Mesendoderm (in vitro differentiated cells): Measurements from ENCODE around the gene ZNF615.
A peak's percentile ranks its signal among the peaks of the same experiment; 100 is the strongest.
"Not testable (repeated sequence)": the region's sequence is repeated elsewhere in the genome, so short reads cannot be mapped to it uniquely, and the experiment has no call there.

Experiments
- DNase-seq: peaks from one replicate; pipeline ENCODE4 v3.0.0; 2013
- H2AK5ac ChIP-seq: 2 replicates; pipeline ENCODE4 v1.6.1; 2013; ENCODE audit warnings: low read length, inconsistent platforms
- H2BK120ac ChIP-seq: 2 replicates; pipeline ENCODE4 v1.6.1; 2013; ENCODE audit warnings: low read depth, mild to moderate bottlenecking, low read length, moderate library complexity, mixed read lengths
- H2BK15ac ChIP-seq: replicated peaks from 2 replicates; pipeline ENCODE4 v1.6.1; 2013; ENCODE audit warnings: low read depth, mild to moderate bottlenecking, moderate library complexity
- H2BK5ac ChIP-seq: 2 replicates; pipeline ENCODE4 v1.6.1; 2013; ENCODE audit warnings: low read length, inconsistent platforms
- H3K18ac ChIP-seq: 2 replicates; pipeline ENCODE4 v1.6.1; 2013; ENCODE audit warnings: mild to moderate bottlenecking, low read length, mixed read lengths
- H3K23ac ChIP-seq: one replicate; pipeline ENCODE4 v1.6.1; 2013; ENCODE audit warnings: low read length
- H3K27ac ChIP-seq: 2 replicates; pipeline ENCODE4 v1.5.1; 2013; ENCODE audit warnings: low read depth, mild to moderate bottlenecking, inconsistent platforms, low read length, moderate library complexity
- H3K27me3 ChIP-seq: 2 replicates; pipeline ENCODE4 v1.6.1; 2013; ENCODE audit warnings: low read length, control low read depth, mild to moderate bottlenecking, inconsistent platforms; ENCODE audit not compliant: insufficient read depth, poor library complexity
- H3K36me3 ChIP-seq: 2 replicates; pipeline ENCODE4 v1.6.1; 2013; ENCODE audit warnings: low read length, inconsistent platforms; ENCODE audit not compliant: control insufficient read depth, insufficient read depth
- H3K4ac ChIP-seq: one replicate; pipeline ENCODE4 v1.6.1; 2013; ENCODE audit warnings: low read depth, mild to moderate bottlenecking, low read length, moderate library complexity
- H3K4me1 ChIP-seq: 2 replicates; pipeline ENCODE4 v1.6.1; 2013; ENCODE audit warnings: low read depth, low read length, inconsistent platforms; ENCODE audit not compliant: control insufficient read depth
- H3K4me2 ChIP-seq: 2 replicates; pipeline ENCODE4 v1.6.1; 2013; ENCODE audit warnings: low read length
- H3K4me3 ChIP-seq: 2 replicates; pipeline ENCODE4 v1.5.1; 2013; ENCODE audit warnings: mild to moderate bottlenecking, low read length
- H3K56ac ChIP-seq: one replicate; pipeline ENCODE4 v1.6.1; 2013; ENCODE audit warnings: low read length
- H3K79me1 ChIP-seq: 2 replicates; pipeline ENCODE4 v1.6.1; 2013; ENCODE audit warnings: low read length, inconsistent platforms
- H3K79me2 ChIP-seq: 2 replicates; pipeline ENCODE4 v1.6.1; 2013; ENCODE audit warnings: mild to moderate bottlenecking, low read length; ENCODE audit not compliant: control insufficient read depth, insufficient read depth
- H3K9ac ChIP-seq: 2 replicates; pipeline ENCODE4 v1.6.1; 2013; ENCODE audit warnings: low read length, inconsistent platforms
- H4K5ac ChIP-seq: one replicate; pipeline ENCODE4 v1.6.1; 2013; ENCODE audit warnings: low read length
- H4K8ac ChIP-seq: one replicate; pipeline ENCODE4 v1.6.1; 2013; ENCODE audit warnings: low read depth, mild to moderate bottlenecking, control low read depth, low read length, moderate library complexity
- WGBS: extraction: QIAGEN DNeasy Blood & Tissue Kit; methylation state at CpG from one replicate; pipeline ENCODE4 v1.1.7; 2013; ENCODE audit warnings: low lambda C conversion rate, missing lambda C conversion rate; ENCODE audit not compliant: insufficient coverage; ENCODE audit errors: extremely low coverage; 5-methylcytosine and 5-hydroxymethylcytosine counted together

ZNF615 gene

DNA sequence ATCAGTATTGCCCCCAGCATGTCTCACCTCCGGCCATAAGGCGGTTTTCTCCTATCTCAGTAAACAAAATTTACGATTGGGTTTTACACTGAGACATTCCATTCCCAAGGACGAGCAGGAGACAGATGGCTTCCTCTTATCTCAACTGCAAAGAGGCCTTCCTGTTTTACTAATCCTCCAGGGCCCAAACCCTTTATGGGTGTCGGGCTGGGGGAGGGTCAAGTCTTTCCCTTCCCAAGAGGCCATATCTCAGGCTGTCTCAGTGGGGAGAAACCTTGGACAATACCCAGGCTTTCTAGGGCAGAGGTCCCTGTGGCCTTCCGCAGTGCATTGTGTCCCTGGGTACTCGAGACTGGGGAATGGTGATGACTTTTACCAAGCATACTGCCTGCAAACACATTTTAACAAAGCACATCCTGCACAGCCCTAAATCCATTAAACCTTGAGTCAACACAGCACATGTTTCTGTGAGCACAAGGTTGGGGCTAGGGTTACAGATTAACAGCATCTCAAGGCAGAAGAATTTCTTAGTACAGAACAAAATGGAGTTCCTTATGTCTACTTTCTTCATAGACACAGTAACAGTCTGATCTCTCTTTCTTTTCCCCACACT is 47.3 kb downstream of the ZNF615 start:
- not testable (repeated sequence) for H3K79me2 ChIP-seq, H2BK15ac ChIP-seq, H3K18ac ChIP-seq, H3K4me1 ChIP-seq, H3K79me1 ChIP-seq, H3K4ac ChIP-seq, H3K9ac ChIP-seq, H3K4me2 ChIP-seq, H2BK120ac ChIP-seq, H3K23ac ChIP-seq, H3K4me3 ChIP-seq, H3K27me3 ChIP-seq, H3K36me3 ChIP-seq, H4K5ac ChIP-seq, H4K8ac ChIP-seq, H2AK5ac ChIP-seq
- Histone ChIP-seq H3K27ac (peak overlapping the region; percentile 90), H3K56ac (peak overlapping the region; percentile 3), H2BK5ac (peak overlapping the region; percentile 51)
- no CpG with 5 or more reads among the region's 7 CpGs for WGBS
- peak; percentile 93 for DNase-seq

DNA sequence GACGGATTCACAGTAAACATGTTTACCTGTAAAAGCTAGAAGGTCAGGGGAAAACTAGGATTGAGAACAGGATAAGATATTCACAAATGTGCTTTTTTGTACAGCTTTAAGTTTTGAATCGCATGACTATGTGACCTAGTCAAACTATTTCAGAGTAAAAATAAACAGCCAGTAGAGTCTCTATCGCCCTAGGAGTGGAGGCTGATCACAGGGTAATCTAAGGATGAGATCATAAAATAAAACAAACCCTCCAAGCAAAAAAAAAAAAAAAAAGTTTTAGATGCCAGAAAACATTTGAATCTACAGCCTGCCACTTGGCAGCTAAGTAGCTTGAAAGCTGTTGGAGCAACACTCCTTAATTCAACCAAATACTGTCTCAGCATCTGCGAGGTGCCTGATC is 48.2 kb downstream of the ZNF615 start:
- H2AK5ac ChIP-seq: no peak overlapping the region
- no peak overlapping the region for H3K23ac ChIP-seq
- H3K79me1 ChIP-seq: no peaks in the 10 kb centered on the region
- H2BK5ac ChIP-seq: peak overlapping the region; percentile 63
- peak overlapping the region; percentile 94 for H4K8ac ChIP-seq
- no peak overlapping the region for H3K4ac ChIP-seq
- DNase-seq: no peak
- no peaks in the 10 kb centered on the region for H3K27me3 ChIP-seq
- no peak overlapping the region for H3K4me3 ChIP-seq
- no peak overlapping the region for H3K4me2 ChIP-seq
- H3K56ac ChIP-seq: no peak overlapping the region
- no peak overlapping the region for H3K9ac ChIP-seq
- H3K4me1 ChIP-seq: peaks cover 2% of the 10 kb centered on the region
- no peak overlapping the region for H2BK15ac ChIP-seq
- no peaks in the 10 kb centered on the region for H3K36me3 ChIP-seq
- peak overlapping the region; percentile 51 for H2BK120ac ChIP-seq
- H4K5ac ChIP-seq: no peak overlapping the region
- H3K79me2 ChIP-seq: no peaks in the 10 kb centered on the region
- WGBS: no CpG with 5 or more reads among the region's 4 CpGs
- no peak overlapping the region for H3K18ac ChIP-seq
- H3K27ac ChIP-seq: peak overlapping the region; percentile 84

DNA sequence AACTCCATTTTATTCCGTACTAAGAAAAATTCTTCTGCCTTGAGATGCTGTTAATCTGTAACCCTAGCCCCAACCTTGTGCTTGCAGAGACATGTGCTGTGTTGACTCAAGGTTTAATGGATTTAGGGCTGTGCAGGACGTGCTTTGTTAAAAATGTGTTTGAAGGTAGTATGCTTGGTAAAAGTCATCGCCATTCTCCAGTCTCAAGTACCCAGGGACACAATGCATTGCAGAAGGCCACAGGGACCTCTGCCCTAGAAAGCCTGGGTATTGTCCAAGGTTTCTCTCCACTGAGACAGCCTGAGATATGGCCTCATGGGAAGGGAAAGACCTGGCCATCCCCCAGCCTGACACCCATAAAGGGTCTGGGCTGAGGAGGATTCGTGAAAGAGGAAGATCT is 50.2 kb downstream of the ZNF615 start:
- not testable (repeated sequence) for H3K79me2 ChIP-seq, H3K23ac ChIP-seq, H3K27me3 ChIP-seq, H4K8ac ChIP-seq, H3K4me2 ChIP-seq, H3K79me1 ChIP-seq, H2BK5ac ChIP-seq, H3K4me3 ChIP-seq, H4K5ac ChIP-seq, H2AK5ac ChIP-seq, H3K4ac ChIP-seq, H3K56ac ChIP-seq, H3K18ac ChIP-seq, H3K4me1 ChIP-seq, DNase-seq, H3K9ac ChIP-seq, H3K36me3 ChIP-seq, H3K27ac ChIP-seq, H2BK15ac ChIP-seq, H2BK120ac ChIP-seq
- no CpG with 5 or more reads among the region's 4 CpGs for WGBS

- no peaks in the 10 kb centered on the region for H3K79me2 ChIP-seq
- H3K4me1 ChIP-seq: no peaks in the 10 kb centered on the region
- no peak overlapping the region for H3K4me2 ChIP-seq
- no peaks in the 10 kb centered on the region for H3K79me1 ChIP-seq
- no peak overlapping the region for H3K4ac ChIP-seq
- H3K18ac ChIP-seq: no peak overlapping the region
- no CpG with 5 or more reads among the region's 25 CpGs for WGBS
- H2BK15ac ChIP-seq: no peak overlapping the region
- no peak overlapping the region for H2BK120ac ChIP-seq
- H3K23ac ChIP-seq: no peak overlapping the region
- H3K36me3 ChIP-seq: peaks cover 10% of the 10 kb centered on the region
- no peak overlapping the region for H4K8ac ChIP-seq
- DNase-seq: no peak
- H3K56ac ChIP-seq: no peak overlapping the region
- H2BK5ac ChIP-seq: no peak overlapping the region
- H3K4me3 ChIP-seq: no peak overlapping the region
- no peak overlapping the region for H2AK5ac ChIP-seq
- H4K5ac ChIP-seq: no peak overlapping the region
- H3K27me3 ChIP-seq: no peaks in the 10 kb centered on the region
- no peak overlapping the region for H3K27ac ChIP-seq
- no peak overlapping the region for H3K9ac ChIP-seq
Observed at GRCh38 chr19:51948975-51949374, 59.0 kb downstream of the ZNF615 start.

DNA sequence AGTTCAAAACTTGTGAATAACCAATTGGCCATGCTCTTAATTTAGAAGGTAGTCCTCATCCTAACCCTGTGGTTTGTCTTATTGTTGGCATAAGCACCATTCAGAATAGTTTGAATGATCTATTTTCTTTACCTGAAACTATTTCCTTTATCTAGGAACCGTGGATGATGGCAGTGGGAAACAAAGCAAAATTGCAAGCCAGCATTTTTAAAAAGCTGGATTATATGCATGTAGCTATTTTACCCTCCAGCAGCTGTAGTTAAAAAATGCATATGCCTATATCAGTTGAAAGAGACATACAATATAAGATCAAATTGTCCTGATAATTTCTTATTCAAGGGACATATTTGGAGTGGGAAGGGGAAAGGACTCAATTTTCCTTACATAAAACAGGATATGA is 61.4 kb downstream of the ZNF615 start:
- Histone ChIP-seq H4K8ac (no peak overlapping the region), H3K27ac (no peak overlapping the region), H3K18ac (no peak overlapping the region), H3K79me2 (no peaks in the 10 kb centered on the region), H3K23ac (no peak overlapping the region), H3K27me3 (no peaks in the 10 kb centered on the region), H3K4me2 (no peak overlapping the region), H3K36me3 (peaks cover 19% of the 10 kb centered on the region), H2AK5ac (no peak overlapping the region), H3K9ac (no peak overlapping the region), H2BK5ac (no peak overlapping the region), H3K4me1 (no peaks in the 10 kb centered on the region), H2BK120ac (no peak overlapping the region), H3K4ac (no peak overlapping the region), H3K4me3 (no peak overlapping the region), H2BK15ac (no peak overlapping the region), H3K79me1 (no peaks in the 10 kb centered on the region), H4K5ac (no peak overlapping the region), H3K56ac (no peak overlapping the region)
- WGBS: no CpG with 5 or more reads among the region's 1 CpG
- DNase-seq: no peak
